Uterus (tissue), 2 donors: ENCODE measurements around the gene SLC41A1.

Experiments
- CTCF ChIP-seq, 4 experiments: fragments of 200-600 bp in 2 of 4; fragments of 450-650 bp in 2 of 4; sonication (generic) in 2 of 4; IDR thresholded peaks; one replicate each; pipeline ENCODE4 v1.5.1; 2016 to 2019; ENCODE audit warnings: antibody characterized with exemption in 4 of 4, mild to moderate bottlenecking in 2 of 4, moderate library complexity in 1 of 4
- POLR2A ChIP-seq, 2 donors: fragments of 450-650 bp; IDR thresholded peaks; one replicate each; pipeline ENCODE4 v1.6.1; 2016; ENCODE audit warnings: antibody characterized with exemption in 2 of 2, mild to moderate bottlenecking in 1 of 2, moderate library complexity in 1 of 2

- TF ChIP-seq CTCF (IDR thresholded peaks at IDR 0.05) (no peak), POLR2A (IDR thresholded peaks at IDR 0.05) (no peak)
These were observed 61.9 kb downstream of the SLC41A1 start for GRCh38 chr1:205751036-205751651.
